IMR-90 (cell line): ENCODE results near the gene AOC2. TPM values are rescaled to one million over a fixed set of nuclear protein-coding genes. Genes with fewer than 3 reads are reported as not detected.

ENCODE experiments used
- ATAC-seq: fragments of 200-7000 bp; cut with Tn5 transposase; 2 replicates; pipeline ENCODE4 v1.9.1; 2020; ENCODE audit warnings: low read depth, mild to moderate bottlenecking, moderate library complexity
- BruUV-seq: library from RNA; stranded (reverse); fragments of 400-500 nt; replicated peaks from 2 replicates; lab custom pipeline; 2021; lab: Mats Ljungman, UMichigan
- CTCF ChIA-PET: fragments of 300-600 bp; formaldehyde crosslinking; extraction: SDS; loops from one replicate; lab custom pipeline; 2021; ENCODE audit warnings: antibody characterized with exemption; lab: Yijun Ruan, JAX
- POLR2A ChIA-PET: fragments of 300-600 bp; sonication (Branson Sonifier 250); formaldehyde crosslinking; loops from one replicate; lab custom pipeline; 2022; ENCODE audit warnings: antibody characterized with exemption; ENCODE audit not compliant: unreplicated experiment; lab: Charles Lee
- DNase-seq: peaks from one replicate; pipeline ENCODE4 v3.0.0; 2013
- H2AFZ ChIP-seq: replicated peaks from 2 replicates; pipeline ENCODE3; 2013; ENCODE audit warnings: low read length, mild to moderate bottlenecking; ENCODE audit not compliant: poor library complexity
- H2AK5ac ChIP-seq: 2 replicates; pipeline ENCODE4 v1.6.1; 2013; ENCODE audit warnings: low read depth, low read length, inconsistent platforms
- H2AK9ac ChIP-seq: replicated peaks from 2 replicates; pipeline ENCODE3; 2013; ENCODE audit warnings: mild to moderate bottlenecking, low read depth, low read length, moderate library complexity; ENCODE audit not compliant: poor library complexity
- H2BK120ac ChIP-seq: 2 replicates; pipeline ENCODE4 v1.6.1; 2013; ENCODE audit warnings: low read depth, low read length, inconsistent platforms
- H2BK15ac ChIP-seq: 3 replicates; pipeline ENCODE4 v1.6.1; 2013; ENCODE audit warnings: low read depth, low read length, inconsistent platforms
- H2BK20ac ChIP-seq: 2 replicates; pipeline ENCODE4 v1.6.1; 2013; ENCODE audit warnings: low read depth, mild to moderate bottlenecking, inconsistent platforms, low read length, moderate library complexity
- H2BK5ac ChIP-seq: 2 replicates; pipeline ENCODE4 v1.6.1; 2013; ENCODE audit warnings: mild to moderate bottlenecking, low read depth, low read length, inconsistent platforms; ENCODE audit not compliant: poor library complexity, severe bottlenecking
- H3K14ac ChIP-seq: replicated peaks from 2 replicates; pipeline ENCODE4 v1.6.1; 2013; ENCODE audit warnings: low read depth, low read length, inconsistent platforms
- H3K18ac ChIP-seq: 2 replicates; pipeline ENCODE4 v1.6.1; 2013; ENCODE audit warnings: low read depth, low read length, control low read depth
- H3K23ac ChIP-seq: 2 replicates; pipeline ENCODE4 v1.6.1; 2013; ENCODE audit warnings: low read depth, low read length, inconsistent platforms
- H3K27ac ChIP-seq: 2 replicates; pipeline ENCODE4 v1.5.1; 2013; ENCODE audit warnings: mild to moderate bottlenecking, control low read depth, low read length; ENCODE audit not compliant: insufficient read depth
- H3K27me3 ChIP-seq: 2 replicates; pipeline ENCODE4 v1.6.1; 2013; ENCODE audit warnings: low read length; ENCODE audit not compliant: control insufficient read depth, insufficient read depth
- H3K36me3 ChIP-seq: 2 replicates; pipeline ENCODE4 v1.6.1; 2013; ENCODE audit warnings: low read length, mixed read lengths; ENCODE audit not compliant: control insufficient read depth, insufficient read depth
- H3K4ac ChIP-seq: 2 replicates; pipeline ENCODE4 v1.6.1; 2013; ENCODE audit warnings: low read depth, low read length, inconsistent platforms
- H3K4me1 ChIP-seq: 2 replicates; pipeline ENCODE4 v1.6.1; 2013; ENCODE audit warnings: low read length, mixed read lengths; ENCODE audit not compliant: control insufficient read depth, insufficient read depth
- H3K4me2 ChIP-seq: 2 replicates; pipeline ENCODE4 v1.6.1; 2013; ENCODE audit warnings: low read depth, mild to moderate bottlenecking, control low read depth, low read length, moderate library complexity
- H3K4me3 ChIP-seq: 2 replicates; pipeline ENCODE4 v1.5.1; 2013; ENCODE audit warnings: low read depth, mild to moderate bottlenecking, control low read depth, low read length, moderate library complexity; ENCODE audit not compliant: insufficient read depth
- H3K56ac ChIP-seq: 2 replicates; pipeline ENCODE4 v1.6.1; 2013; ENCODE audit warnings: low read length, inconsistent platforms; ENCODE audit not compliant: insufficient read depth; ENCODE audit errors: extremely low read depth
- H3K79me1 ChIP-seq, 2 experiments: 2 replicates each; pipeline ENCODE4 v1.6.1; 2013; ENCODE audit warnings: low read length in 2 of 2, inconsistent platforms in 1 of 2, low read depth in 1 of 2
- H3K9ac ChIP-seq: 2 replicates; pipeline ENCODE4 v1.6.1; 2013; ENCODE audit warnings: low read depth, low read length, control low read depth
- H3K9me1 ChIP-seq: 2 replicates; pipeline ENCODE4 v1.6.1; 2013; ENCODE audit warnings: low read length, inconsistent platforms; ENCODE audit not compliant: insufficient read depth
- H3K9me3 ChIP-seq: 2 replicates; pipeline ENCODE4 v1.6.1; 2013; ENCODE audit warnings: low read length; ENCODE audit not compliant: control insufficient read depth, insufficient read depth
- H4K20me1 ChIP-seq: 2 replicates; pipeline ENCODE4 v1.6.1; 2013; ENCODE audit warnings: low read length, inconsistent platforms; ENCODE audit not compliant: insufficient read depth
- H4K5ac ChIP-seq: 2 replicates; pipeline ENCODE4 v1.6.1; 2013; ENCODE audit warnings: mild to moderate bottlenecking, low read depth, low read length, control low read depth
- H4K8ac ChIP-seq, 2 experiments: 2 replicates each; pipeline ENCODE4 v1.6.1; 2013; ENCODE audit warnings: low read depth in 2 of 2, low read length in 2 of 2, control low read depth in 1 of 2, inconsistent platforms in 1 of 2
- H4K91ac ChIP-seq: 2 replicates; pipeline ENCODE4 v1.6.1; 2013; ENCODE audit warnings: low read depth, low read length, inconsistent platforms; ENCODE audit not compliant: insufficient read depth
- CEBPB ChIP-seq: IDR thresholded peaks from 2 replicates; pipeline ENCODE4 v1.6.1; 2012; ENCODE audit warnings: low read depth, low read length, improper control_type of control experiment
- FOS ChIP-seq: fragments of 150-350 bp; IDR thresholded peaks from 2 replicates; pipeline ENCODE4 v1.6.1; 2016; ENCODE audit warnings: low read depth, low read length
- MAZ ChIP-seq: IDR thresholded peaks from 2 replicates; pipeline ENCODE4 v1.6.1; 2012; ENCODE audit warnings: low read depth, mild to moderate bottlenecking, low read length, improper control_type of control experiment, moderate library complexity, borderline replicate concordance
- RAD21 ChIP-seq: IDR thresholded peaks from 2 replicates; pipeline ENCODE4 v1.6.1; 2012; ENCODE audit warnings: low read length, improper control_type of control experiment
- RCOR1 ChIP-seq: IDR thresholded peaks from 2 replicates; pipeline ENCODE4 v1.6.1; 2012; ENCODE audit warnings: mild to moderate bottlenecking, low read length, improper control_type of control experiment; ENCODE audit not compliant: insufficient replicate concordance
- WGBS, 2 experiments: methylation state at CpG; one replicate each; pipeline versions ENCODE4 v1.1.5 to v1.1.7; 2013; ENCODE audit warnings: missing lambda C conversion rate in 2 of 2; ENCODE audit not compliant: insufficient read length in 1 of 2; ENCODE audit errors: extremely low coverage in 2 of 2; 5-methylcytosine and 5-hydroxymethylcytosine counted together
- dilution Hi-C: fragments of 300-500 bp; cut with HindIII; formaldehyde crosslinking; loops from one replicate; pipeline ENCODE4 v1.14.3; 2018; ENCODE audit warnings: low sequenced_read_pairs; ENCODE audit not compliant: unreplicated experiment
- in situ Hi-C: fragments of 300-500 bp; cut with MboI; formaldehyde crosslinking; loops from 3 replicates; pipeline ENCODE4 v1.14.3; 2019; ENCODE audit warnings: low sequenced_read_pairs, inconsistent platforms, mixed read lengths
- intact Hi-C: fragments of 100-400 bp; cut with micrococcal nuclease; formaldehyde crosslinking; loops from 2 replicates; pipeline ENCODE4 v1.10.0; 2022
- polyA plus RNA-seq, 3 experiments: library from polyadenylated mRNA; depleted of rRNA; stranded (reverse); fragments of >200 nt; gene quantifications; 2 replicates each; pipeline ENCODE4 v1.2.3, GENCODE V29; 2012; ENCODE audit warnings: low replicate concordance in 1 of 3
- total RNA-seq: library from RNA; depleted of rRNA; stranded (reverse); fragments of >200 nt; gene quantifications from 2 replicates; pipeline ENCODE4 v1.2.3, GENCODE V29; 2012

Gene AOC2
- total and polyA plus RNA-seq, 2 of the 4 experiments (the other 2 are of a cell fraction) = 0.36 to 0.41 TPM

DNA sequence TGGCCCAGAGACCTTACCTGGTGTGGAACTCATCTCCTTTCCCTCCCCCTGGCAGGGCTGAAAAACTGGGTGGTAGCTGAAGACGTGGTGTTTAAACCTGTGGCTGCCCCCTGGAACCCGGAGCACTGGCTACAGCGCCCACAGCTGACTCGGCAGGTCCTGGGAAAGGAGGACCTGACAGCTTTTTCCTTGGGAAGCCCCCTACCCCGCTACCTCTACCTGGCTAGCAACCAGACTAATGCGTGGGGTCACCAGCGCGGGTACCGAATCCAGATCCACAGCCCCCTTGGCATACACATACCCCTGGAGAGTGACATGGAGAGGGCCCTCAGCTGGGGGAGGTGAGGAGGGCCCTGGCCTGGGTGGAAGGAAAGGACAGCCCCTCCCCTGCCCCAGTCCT lies 4.7 kb downstream of the AOC2 start:
- TF ChIP-seq RAD21 = no peak
- TF ChIP-seq MAZ = no peak
- no peak for TF ChIP-seq CEBPB
- no peak for TF ChIP-seq FOS
- TF ChIP-seq RCOR1 = no peak
- peaks cover 8% of the 10 kb centered on the region; the same call in 1 of the 2 replicates for H3K9me1 ChIP-seq
- no peak overlapping the region for H3K4ac ChIP-seq
- ATAC-seq (no peak), DNase-seq (no peak)
- H2AFZ ChIP-seq = no peak overlapping the region
- no peak overlapping the region for H3K4me3 ChIP-seq
- WGBS, 2 experiments = no CpG with 5 or more reads among the region's 9 CpGs
- H4K5ac ChIP-seq = no peak overlapping the region
- BruUV-seq = no TSS peak
- H3K56ac ChIP-seq = no peak overlapping the region
- dilution Hi-C loops = no loop called here
- POLR2A ChIA-PET = no interaction called here
- H3K23ac ChIP-seq = no peak overlapping the region
- no peak overlapping the region for H3K4me2 ChIP-seq
- H3K9ac ChIP-seq = no peak overlapping the region
- CTCF ChIA-PET = interaction anchor here (1.6 kb wide), 1 partner anchor 80 kb away, joined by 6 read pairs; no protein-coding TSS in a partner anchor
- H2AK9ac ChIP-seq = no peak overlapping the region
- no peak overlapping the region for H3K27ac ChIP-seq
- no peak overlapping the region for H3K18ac ChIP-seq
- no peaks in the 10 kb centered on the region for H3K9me3 ChIP-seq
- peaks cover 7% of the 10 kb centered on the region for H4K20me1 ChIP-seq
- no peak overlapping the region for H2AK5ac ChIP-seq
- no peak overlapping the region for H2BK120ac ChIP-seq
- no peak overlapping the region for H2BK20ac ChIP-seq
- H2BK15ac ChIP-seq = no peak overlapping the region
- peaks cover 4% of the 10 kb centered on the region; the same call in 1 of the 2 replicates for H3K4me1 ChIP-seq
- intact Hi-C loops = no loop called here
- H3K27me3 ChIP-seq = peaks cover 7% of the 10 kb centered on the region
- H4K91ac ChIP-seq = no peak overlapping the region
- no peak overlapping the region for H4K8ac ChIP-seq
- no peak overlapping the region for H3K14ac ChIP-seq
- no peak overlapping the region for H2BK5ac ChIP-seq
- peaks cover 2 to 3% of the 10 kb centered on the region in 2 experiments; a peak in 2 of 4 replicates for H3K79me1 ChIP-seq
- in situ Hi-C loops = no loop called here
- peaks cover 17% of the 10 kb centered on the region for H3K36me3 ChIP-seq
